Ammon's horn (tissue), 1 donor: ENCODE measurements around the gene MTURN.
A peak's percentile ranks its signal among the peaks of the same experiment; 100 is the strongest.
"Not testable (repeated sequence)": the region's sequence is repeated elsewhere in the genome, so short reads cannot be mapped to it uniquely, and the experiment has no call there.

Experiments used
- DNase-seq: peaks from one replicate; pipeline ENCODE4 v3.0.0-alpha.2; 2016; ENCODE audit warnings: low spot score

MTURN gene

GRCh38 chr7:30180718-30181117 lies 45.9 kb downstream of the MTURN start:
- DNase-seq = no peak

- no peak for DNase-seq
Observed at GRCh38 chr7:30181211-30181610, 46.4 kb downstream of the MTURN start.

- DNase-seq = no peak
Observed at GRCh38 chr7:30181736-30182522, 47.1 kb downstream of the MTURN start.

GRCh38 chr7:30182814-30183213 lies 48.0 kb downstream of the MTURN start:
- DNase-seq = no peak

GRCh38 chr7:30183749-30184369 lies 49.1 kb downstream of the MTURN start:
- DNase-seq = no peak

- peak; percentile 73 for DNase-seq
Observed at GRCh38 chr7:30184791-30185487, 50.2 kb downstream of the MTURN start.

- no peak for DNase-seq
Observed at GRCh38 chr7:30185496-30185895, 50.7 kb downstream of the MTURN start.

GRCh38 chr7:30186725-30187124 lies 51.9 kb downstream of the MTURN start:
- DNase-seq = no peak

- DNase-seq = no peak
Observed at GRCh38 chr7:30187513-30187912, 52.7 kb downstream of the MTURN start.

- DNase-seq = not testable (repeated sequence)
Observed at GRCh38 chr7:30188381-30188780, 53.6 kb downstream of the MTURN start.

- DNase-seq = no peak
Observed at GRCh38 chr7:30188811-30189210, 54.0 kb downstream of the MTURN start.

GRCh38 chr7:30191809-30192208 lies 57.0 kb downstream of the MTURN start:
- no peak for DNase-seq

- DNase-seq = no peak
Observed at GRCh38 chr7:30193336-30193943, 58.7 kb downstream of the MTURN start.

GRCh38 chr7:30196408-30196807 lies 61.6 kb downstream of the MTURN start:
- DNase-seq = no peak

- no peak for DNase-seq
Observed at GRCh38 chr7:30197438-30197837, 62.7 kb downstream of the MTURN start.

GRCh38 chr7:30199271-30199670 lies 64.5 kb downstream of the MTURN start:
- DNase-seq = no peak

- no peak for DNase-seq
Observed at GRCh38 chr7:30200591-30200990, 65.8 kb downstream of the MTURN start.

GRCh38 chr7:30201161-30201666 lies 66.4 kb downstream of the MTURN start:
- DNase-seq = peak; percentile 48

- no peak for DNase-seq
Observed at GRCh38 chr7:30201921-30202320, 67.1 kb downstream of the MTURN start.

GRCh38 chr7:30202671-30203070 lies 67.9 kb downstream of the MTURN start:
- DNase-seq = no peak

GRCh38 chr7:30206491-30206890 lies 71.7 kb downstream of the MTURN start:
- no peak for DNase-seq

GRCh38 chr7:30206942-30207341 lies 72.2 kb downstream of the MTURN start:
- DNase-seq = no peak
